ENCODE measurements around the gene AFF1. TPM values are rescaled to one million over a fixed set of nuclear protein-coding genes. Genes with fewer than 3 reads are reported as not detected.

AFF1 gene
- total and polyA plus RNA-seq, 2 donors (not counting 1 experiment from before 2014, with no cell fraction given), result 15.5 to 21.1 TPM

DNA sequence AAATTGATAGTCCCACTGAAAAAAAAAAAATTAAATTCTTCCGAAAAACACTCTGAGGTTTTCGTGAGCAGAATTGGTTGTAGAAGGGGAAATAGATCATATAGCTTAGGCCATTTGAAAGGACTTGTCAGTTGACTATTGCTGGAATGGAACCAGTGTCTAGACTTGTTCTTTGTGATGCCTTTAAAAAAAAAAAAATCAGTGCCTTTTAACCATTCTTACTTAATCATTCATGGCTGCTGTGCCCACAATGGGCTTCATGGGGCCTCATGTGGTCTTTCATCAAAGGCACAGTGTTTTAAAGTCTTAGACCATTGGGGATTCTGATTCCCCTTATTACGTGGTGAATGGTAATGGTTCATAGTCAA lies 139.3 kb downstream of the AFF1 start:
- Histone ChIP-seq H3K9me3 (ENCODE audit: control insufficient read depth, insufficient read depth, low read depth, low read length) (no peaks in the 10 kb centered on the region), H3K36me3 (ENCODE audit: control insufficient read depth, insufficient read depth, low read length) (no peaks in the 10 kb centered on the region), H3K4me2 (ENCODE audit: extremely low read depth, insufficient read depth, low read length) (no peak overlapping the region), H3K79me2 (ENCODE audit: control insufficient read depth, insufficient read depth, low read length) (peaks cover 5% of the 10 kb centered on the region), H3K4me1 (ENCODE audit: control insufficient read depth, extremely low read depth, insufficient read depth, low read length) (peaks cover 5% of the 10 kb centered on the region), H3K27me3 (ENCODE audit: control insufficient read depth, insufficient read depth, low read length) (no peaks in the 10 kb centered on the region), H3K27ac (ENCODE audit: insufficient read depth, low read length) (no peak overlapping the region), H4K20me1 (ENCODE audit: control insufficient read depth, extremely low read depth, insufficient read depth, low read length) (no peaks in the 10 kb centered on the region), H3K4me3 (replicated peaks in 1 of 4; ENCODE audit: control extremely low read depth in 1 of 4, insufficient read depth in 1 of 4, low read depth in 3 of 4, low read length in 4 of 4) (no peak overlapping the region), H2AFZ (ENCODE audit: low read length) (no peak overlapping the region), H3K9ac (ENCODE audit: insufficient read depth, low read length) (no peak overlapping the region)
- no peak for TF ChIP-seq EZH2 (IDR thresholded peaks at IDR 0.05; ENCODE audit: low read length, missing control alignments)
- TF ChIP-seq, protein P1, sequence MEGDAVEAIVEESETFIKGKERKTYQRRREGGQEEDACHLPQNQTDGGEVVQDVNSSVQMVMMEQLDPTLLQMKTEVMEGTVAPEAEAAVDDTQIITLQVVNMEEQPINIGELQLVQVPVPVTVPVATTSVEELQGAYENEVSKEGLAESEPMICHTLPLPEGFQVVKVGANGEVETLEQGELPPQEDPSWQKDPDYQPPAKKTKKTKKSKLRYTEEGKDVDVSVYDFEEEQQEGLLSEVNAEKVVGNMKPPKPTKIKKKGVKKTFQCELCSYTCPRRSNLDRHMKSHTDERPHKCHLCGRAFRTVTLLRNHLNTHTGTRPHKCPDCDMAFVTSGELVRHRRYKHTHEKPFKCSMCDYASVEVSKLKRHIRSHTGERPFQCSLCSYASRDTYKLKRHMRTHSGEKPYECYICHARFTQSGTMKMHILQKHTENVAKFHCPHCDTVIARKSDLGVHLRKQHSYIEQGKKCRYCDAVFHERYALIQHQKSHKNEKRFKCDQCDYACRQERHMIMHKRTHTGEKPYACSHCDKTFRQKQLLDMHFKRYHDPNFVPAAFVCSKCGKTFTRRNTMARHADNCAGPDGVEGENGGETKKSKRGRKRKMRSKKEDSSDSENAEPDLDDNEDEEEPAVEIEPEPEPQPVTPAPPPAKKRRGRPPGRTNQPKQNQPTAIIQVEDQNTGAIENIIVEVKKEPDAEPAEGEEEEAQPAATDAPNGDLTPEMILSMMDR (conservative IDR thresholded peaks at IDR 0.05 in 1 of 2, IDR thresholded peaks at IDR 0.05 in 1 of 2; ENCODE audit: low read depth in 1 of 2, low read length in 2 of 2), result no peak
- no peak for DNase-seq (ENCODE audit: low read depth in 2 of 2)

DNA sequence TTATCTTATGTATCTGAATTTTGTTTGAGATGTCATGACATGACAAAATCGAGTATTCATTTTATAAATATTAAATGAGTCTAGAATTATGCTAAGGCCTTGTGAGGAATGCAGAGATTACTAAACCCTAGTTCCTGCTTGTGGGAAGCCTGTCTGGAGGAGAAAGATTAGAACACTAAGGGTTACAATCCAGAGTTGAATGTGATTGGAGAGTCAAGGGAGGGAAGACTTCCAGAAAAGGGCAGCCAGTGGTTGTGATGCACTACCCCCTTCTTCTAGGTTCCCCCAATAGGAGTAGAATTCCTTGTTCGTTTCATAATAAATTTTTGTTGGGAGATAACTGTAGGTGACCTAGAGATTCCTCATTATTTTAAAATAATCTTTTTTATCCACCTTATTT lies 141.1 kb downstream of the AFF1 start:
- Histone ChIP-seq H3K79me2 (ENCODE audit: control insufficient read depth, insufficient read depth, low read length) (peaks cover 12% of the 10 kb centered on the region), H3K4me2 (ENCODE audit: extremely low read depth, insufficient read depth, low read length) (no peak overlapping the region), H3K9me3 (ENCODE audit: control insufficient read depth, insufficient read depth, low read depth, low read length) (no peaks in the 10 kb centered on the region), H3K27ac (ENCODE audit: insufficient read depth, low read length) (no peak overlapping the region), H2AFZ (ENCODE audit: low read length) (no peak overlapping the region), H3K4me1 (ENCODE audit: control insufficient read depth, extremely low read depth, insufficient read depth, low read length) (peaks cover 11% of the 10 kb centered on the region), H3K36me3 (ENCODE audit: control insufficient read depth, insufficient read depth, low read length) (no peaks in the 10 kb centered on the region), H3K27me3 (ENCODE audit: control insufficient read depth, insufficient read depth, low read length) (no peaks in the 10 kb centered on the region), H4K20me1 (ENCODE audit: control insufficient read depth, extremely low read depth, insufficient read depth, low read length) (no peaks in the 10 kb centered on the region), H3K9ac (ENCODE audit: insufficient read depth, low read length) (no peak overlapping the region), H3K4me3 (replicated peaks in 1 of 4; ENCODE audit: control extremely low read depth in 1 of 4, insufficient read depth in 1 of 4, low read depth in 3 of 4, low read length in 4 of 4) (no peak overlapping the region)
- no peak for DNase-seq (ENCODE audit: low read depth in 2 of 2)
- no peak for TF ChIP-seq EZH2 (IDR thresholded peaks at IDR 0.05; ENCODE audit: low read length, missing control alignments)
- TF ChIP-seq, protein P1 (conservative IDR thresholded peaks at IDR 0.05 in 1 of 2, IDR thresholded peaks at IDR 0.05 in 1 of 2; ENCODE audit: low read depth in 1 of 2, low read length in 2 of 2), result no peak

DNA sequence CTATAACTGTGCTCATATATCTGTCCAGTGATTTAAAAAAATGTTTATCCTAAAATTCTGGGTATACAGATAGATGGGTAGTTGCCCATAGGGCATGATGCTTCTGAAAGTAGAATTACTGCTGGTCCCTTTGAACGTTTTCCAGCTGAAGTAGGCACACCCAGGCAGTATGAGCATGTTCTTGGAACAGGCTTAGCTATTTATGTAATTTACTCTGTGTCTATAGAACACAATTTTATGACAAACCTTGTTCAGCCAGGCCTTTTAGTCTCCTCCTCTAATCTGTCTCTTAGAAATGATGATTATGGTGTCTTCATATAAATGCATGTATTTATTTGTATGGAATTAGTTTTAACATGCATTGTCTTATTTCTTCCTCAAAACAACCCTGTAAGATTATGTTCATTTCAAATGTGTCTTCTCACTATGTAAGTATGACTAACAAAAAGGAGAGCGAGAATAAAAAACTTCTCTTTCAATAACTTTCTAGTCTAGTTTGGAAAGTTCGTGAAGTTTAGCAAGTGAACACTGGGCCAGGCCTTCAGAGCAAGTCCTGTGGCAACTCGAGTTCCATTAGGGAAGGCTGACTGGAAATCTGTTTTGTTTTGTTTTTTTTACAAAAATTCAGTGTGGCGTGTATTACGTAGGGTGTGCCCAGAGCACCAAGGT lies 142.0 kb downstream of the AFF1 start:
- TF ChIP-seq, protein P1 (conservative IDR thresholded peaks at IDR 0.05 in 1 of 2, IDR thresholded peaks at IDR 0.05 in 1 of 2; ENCODE audit: low read depth in 1 of 2, low read length in 2 of 2), result no peak
- TF ChIP-seq EZH2 (IDR thresholded peaks at IDR 0.05; ENCODE audit: low read length, missing control alignments), result no peak
- Histone ChIP-seq H3K4me1 (ENCODE audit: control insufficient read depth, extremely low read depth, insufficient read depth, low read length) (peaks cover 11% of the 10 kb centered on the region), H3K4me2 (ENCODE audit: extremely low read depth, insufficient read depth, low read length) (no peak overlapping the region), H3K27me3 (ENCODE audit: control insufficient read depth, insufficient read depth, low read length) (no peaks in the 10 kb centered on the region), H4K20me1 (ENCODE audit: control insufficient read depth, extremely low read depth, insufficient read depth, low read length) (no peaks in the 10 kb centered on the region), H3K27ac (ENCODE audit: insufficient read depth, low read length) (no peak overlapping the region), H3K4me3 (replicated peaks in 1 of 4; ENCODE audit: control extremely low read depth in 1 of 4, insufficient read depth in 1 of 4, low read depth in 3 of 4, low read length in 4 of 4) (no peak overlapping the region), H2AFZ (ENCODE audit: low read length) (no peak overlapping the region), H3K9me3 (ENCODE audit: control insufficient read depth, insufficient read depth, low read depth, low read length) (no peaks in the 10 kb centered on the region), H3K9ac (ENCODE audit: insufficient read depth, low read length) (no peak overlapping the region), H3K79me2 (ENCODE audit: control insufficient read depth, insufficient read depth, low read length) (peaks cover 12% of the 10 kb centered on the region), H3K36me3 (ENCODE audit: control insufficient read depth, insufficient read depth, low read length) (no peaks in the 10 kb centered on the region)
- no peak for DNase-seq (ENCODE audit: low read depth in 2 of 2)
